ENCODE data around the gene RGS19. TPM values are rescaled to one million over a fixed set of nuclear protein-coding genes. Genes with fewer than 3 reads are reported as not detected.
"Not testable (repeated sequence)": the region's sequence is repeated elsewhere in the genome, so short reads cannot be mapped to it uniquely, and the experiment has no call there.

Gene RGS19
- 10 to 100 TPM in 2 of 12 donors, 1 to 10 TPM in 9, not detected in 1; 3.9 to 19.6 (median 5.0) TPM for polyA plus RNA-seq (ENCODE audit: insufficient read length in 12 of 12)
- long read RNA-seq, donor 1, partial matches to known transcripts = 0 of 4 reads
- long read RNA-seq, donor 1, other reads (novel, unspliced or antisense) = 0 of 4 reads
- long read RNA-seq, donor 2, partial matches to known transcripts = 0 of 4 reads
- long read RNA-seq, donor 2, other reads (novel, unspliced or antisense) = 0 of 4 reads
- long read RNA-seq, donor 3, partial matches to known transcripts = 0 of 1 reads
- long read RNA-seq, donor 3, other reads (novel, unspliced or antisense) = 0 of 1 reads
- long read RNA-seq, donor 4, partial matches to known transcripts = 0 of 1 reads
- long read RNA-seq, donor 4, other reads (novel, unspliced or antisense) = 0 of 1 reads
- long read RNA-seq, donor 5, partial matches to known transcripts = 0 of 8 reads
- long read RNA-seq, donor 5, other reads (novel, unspliced or antisense) = 0 of 8 reads
- long read RNA-seq, donor 6, partial matches to known transcripts = 0 of 1 reads
- long read RNA-seq, donor 6, other reads (novel, unspliced or antisense) = 0 of 1 reads
- long read RNA-seq, donor 7 = 0 reads
- long read RNA-seq, donor 8, partial matches to known transcripts = 0 of 2 reads
- long read RNA-seq, donor 8, other reads (novel, unspliced or antisense) = 0 of 2 reads
- long read RNA-seq, donor 9, partial matches to known transcripts = 0 of 3 reads
- long read RNA-seq, donor 9, other reads (novel, unspliced or antisense) = 0 of 3 reads
- long read RNA-seq, donor 10, partial matches to known transcripts = 0 of 3 reads
- long read RNA-seq, donor 10, other reads (novel, unspliced or antisense) = 0 of 3 reads
- long read RNA-seq, donor 11, transcript RGS19-201 (6 exons, 1,510 nt) = major isoform, 6 of 10 reads
- long read RNA-seq, donor 11, partial matches to known transcripts = 0 of 10 reads
- long read RNA-seq, donor 11, other reads (novel, unspliced or antisense) = 0 of 10 reads

DNA sequence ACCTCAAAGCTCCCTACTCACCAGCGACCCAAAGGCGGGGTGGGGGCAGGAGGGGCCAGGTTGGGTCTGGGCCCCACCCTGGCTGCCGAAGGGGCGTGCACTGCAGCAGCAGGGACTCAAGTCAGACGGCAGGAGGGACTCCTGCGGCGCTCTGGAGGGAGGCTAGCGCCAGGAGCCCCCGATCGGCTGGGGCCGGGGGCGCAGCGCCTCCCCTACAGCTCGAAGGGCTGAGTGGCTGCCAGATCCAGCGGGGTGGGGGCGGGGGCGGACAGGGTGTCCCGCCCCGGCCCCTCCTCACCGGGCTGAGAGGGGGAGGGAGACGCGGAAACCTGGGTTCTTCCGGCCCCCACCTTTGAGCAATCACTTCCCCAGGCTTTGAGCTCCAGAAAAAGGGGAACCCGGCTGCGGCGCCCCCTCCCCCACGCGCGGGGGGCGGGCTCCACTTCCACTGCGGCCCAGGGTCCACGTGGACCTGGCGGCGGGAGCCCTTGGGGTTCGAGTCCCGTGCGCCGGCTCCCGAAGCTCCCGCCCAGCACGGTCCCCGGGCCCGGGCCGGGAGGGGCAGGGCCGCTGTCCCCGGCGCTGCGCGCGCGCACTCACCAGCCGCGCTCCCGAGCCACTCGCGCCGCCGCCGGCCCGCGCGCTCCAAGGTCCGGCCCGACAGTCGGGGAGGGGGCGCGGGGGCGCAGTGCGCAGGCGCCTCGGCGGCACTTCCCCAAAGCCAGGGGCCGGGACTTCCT lies at the start of gene RGS19:
TSS of gene RGS19 (minus strand) at position 246 of the 740 bp plus-strand sequence. CDS start 2,632 bp downstream, outside the sequence.
- DNase-seq = peak; percentile 80

- not testable (repeated sequence) for DNase-seq
Measured at GRCh38 chr20:64123517-64123916, 44.2 kb upstream of the RGS19 start.

DNA sequence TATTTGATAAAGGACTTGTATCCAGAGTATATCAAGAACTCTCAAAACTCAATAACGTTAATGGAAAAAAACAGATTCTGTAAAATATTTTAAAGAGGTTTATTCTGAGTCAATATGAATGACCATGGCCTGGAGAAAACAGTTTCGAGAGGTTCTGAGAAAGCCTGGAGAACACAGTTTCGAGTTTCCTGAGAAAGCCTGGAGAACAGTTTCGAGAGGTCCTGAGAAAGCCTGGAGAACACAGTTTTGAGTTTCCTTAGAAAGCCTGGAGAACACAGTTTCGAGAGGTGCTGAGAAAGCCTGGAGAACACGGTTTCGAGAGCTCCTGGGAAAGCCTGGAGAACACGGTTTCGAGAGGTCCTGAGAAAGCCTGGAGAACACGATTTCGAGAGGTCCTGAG lies 43.6 kb upstream of the RGS19 start:
- DNase-seq = not testable (repeated sequence)

DNA sequence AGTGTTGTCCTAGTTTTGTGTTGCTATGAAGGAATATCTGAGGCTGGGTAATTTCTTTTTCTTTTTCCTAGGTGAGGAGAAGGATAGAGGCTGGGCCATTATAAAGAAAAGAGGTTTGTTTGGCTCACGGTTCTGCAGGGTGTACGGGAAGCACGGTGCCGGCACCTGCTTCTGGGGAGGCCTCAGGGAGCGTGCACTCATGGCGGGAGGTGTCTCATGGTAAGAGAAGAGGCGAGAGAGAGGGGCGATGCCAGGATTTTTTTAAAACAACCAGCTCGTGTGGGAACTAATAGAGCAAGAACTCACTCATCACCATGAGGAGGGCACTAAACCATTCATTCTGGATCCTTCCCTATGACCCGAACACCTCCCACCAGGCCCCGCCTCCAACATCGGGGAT lies 42.3 kb upstream of the RGS19 start:
- DNase-seq = no peak

GRCh38 chr20:64119681-64120341 lies 40.5 kb upstream of the RGS19 start:
- DNase-seq = peak; percentile 18

DNA sequence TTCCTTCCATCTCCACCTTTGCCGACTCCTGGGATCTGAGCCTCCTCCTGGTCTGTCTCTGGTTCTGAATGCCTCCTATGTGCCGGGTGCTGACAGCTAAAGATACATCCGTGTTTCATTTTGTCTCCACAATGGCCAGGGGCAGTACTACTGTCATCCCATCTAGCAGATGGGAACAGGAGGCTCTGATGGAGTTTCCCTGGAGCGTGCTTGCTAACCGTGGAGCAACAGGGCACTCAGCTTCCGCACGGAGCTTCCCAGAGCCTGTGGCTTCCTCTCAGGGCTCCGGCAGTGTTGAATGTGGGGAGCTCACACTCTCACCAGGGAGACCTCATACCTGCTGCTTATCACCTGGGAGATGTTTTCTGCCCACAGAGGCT lies 40.0 kb upstream of the RGS19 start:
- DNase-seq = no peak

GRCh38 chr20:64117432-64117777 lies 38.1 kb upstream of the RGS19 start:
- not testable (repeated sequence) for DNase-seq

- DNase-seq = no peak
Measured at GRCh38 chr20:64116541-64117431, 37.5 kb upstream of the RGS19 start.

DNA sequence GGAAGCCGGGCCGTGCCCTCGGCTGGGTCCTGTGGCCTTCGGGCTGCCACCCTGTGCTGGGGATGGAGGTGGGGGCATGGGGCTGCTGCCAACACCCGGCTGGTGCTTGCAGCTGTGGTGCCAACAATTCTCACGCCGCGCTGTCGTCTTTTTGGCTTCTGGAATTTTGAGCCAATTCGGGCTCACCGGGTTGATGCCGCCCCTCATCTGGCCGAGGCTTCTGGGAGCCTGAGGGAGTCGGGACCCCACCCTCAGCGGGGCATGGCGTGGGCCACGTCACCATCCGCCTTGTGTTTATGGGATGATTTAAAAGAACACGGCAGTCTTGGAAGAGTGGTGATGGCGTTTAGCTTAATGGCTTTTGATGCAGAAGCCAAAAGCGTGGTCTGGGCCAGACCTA lies 36.7 kb upstream of the RGS19 start:
- DNase-seq = no peak

DNA sequence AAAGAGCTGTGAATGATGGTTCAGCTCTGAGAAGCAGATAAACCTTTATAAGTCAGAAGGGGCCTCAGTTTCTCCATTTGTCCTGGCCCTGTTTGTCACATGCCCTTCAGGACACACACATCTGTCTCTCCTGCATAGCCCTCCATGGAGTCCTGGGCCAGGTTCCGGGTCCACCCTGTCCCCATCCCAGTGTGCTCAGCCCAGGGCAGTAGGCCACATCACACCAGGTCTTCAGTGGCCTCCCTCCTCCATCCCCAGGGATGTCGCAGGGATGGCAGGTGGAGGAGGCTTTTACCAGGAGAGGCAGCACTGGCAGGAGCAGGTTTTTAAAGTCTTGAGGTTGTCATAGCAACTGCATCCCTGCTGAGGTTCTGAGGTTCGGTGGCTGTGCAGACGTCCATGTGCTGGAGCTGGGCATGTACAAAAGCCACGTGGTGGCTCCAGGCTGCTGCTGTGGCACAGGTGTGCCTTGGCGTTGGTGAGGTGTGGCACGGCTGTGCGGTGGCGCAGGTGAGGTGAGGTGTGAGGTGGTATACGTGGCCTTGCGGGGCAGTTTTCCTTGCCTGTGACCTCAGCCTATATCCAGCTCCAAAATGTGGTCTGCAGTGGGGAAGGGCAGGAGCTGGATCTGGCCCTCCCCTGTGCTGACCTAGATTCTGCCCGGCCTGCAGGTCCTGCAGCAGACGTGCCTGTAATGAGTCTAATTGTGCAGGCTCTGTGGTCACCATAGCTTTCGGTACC lies 36.0 kb upstream of the RGS19 start:
- DNase-seq = no peak

DNA sequence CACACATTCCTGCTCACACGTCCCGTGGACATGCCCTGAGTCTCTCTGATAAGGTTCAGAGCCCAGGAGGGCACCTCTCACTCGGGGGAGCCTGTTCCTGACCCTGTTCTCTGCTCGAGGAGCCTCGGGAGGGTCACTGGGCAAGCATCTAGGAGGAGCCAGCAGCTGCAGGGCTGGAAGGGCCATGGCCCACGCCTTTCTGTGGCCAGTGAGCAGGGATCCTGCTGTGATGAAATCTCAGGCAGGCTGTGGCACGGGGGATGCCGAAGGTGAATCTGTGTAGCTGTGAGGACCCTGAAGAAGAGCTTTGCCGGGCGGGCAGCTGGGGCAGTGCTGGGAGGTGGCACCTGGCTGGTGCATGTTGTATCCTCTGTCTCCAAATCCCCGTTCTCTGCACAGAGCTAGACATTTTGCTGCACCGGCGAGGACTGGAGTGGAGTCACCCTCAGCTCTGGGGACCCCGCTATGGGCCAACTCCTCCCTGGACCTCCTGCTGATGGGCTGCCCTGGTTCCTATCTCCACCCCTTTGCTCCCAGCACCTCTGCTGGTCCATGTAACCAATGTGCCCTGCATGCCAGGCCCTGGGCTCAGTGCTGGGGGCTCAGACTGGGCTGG lies 35.1 kb upstream of the RGS19 start:
- no peak for DNase-seq

DNA sequence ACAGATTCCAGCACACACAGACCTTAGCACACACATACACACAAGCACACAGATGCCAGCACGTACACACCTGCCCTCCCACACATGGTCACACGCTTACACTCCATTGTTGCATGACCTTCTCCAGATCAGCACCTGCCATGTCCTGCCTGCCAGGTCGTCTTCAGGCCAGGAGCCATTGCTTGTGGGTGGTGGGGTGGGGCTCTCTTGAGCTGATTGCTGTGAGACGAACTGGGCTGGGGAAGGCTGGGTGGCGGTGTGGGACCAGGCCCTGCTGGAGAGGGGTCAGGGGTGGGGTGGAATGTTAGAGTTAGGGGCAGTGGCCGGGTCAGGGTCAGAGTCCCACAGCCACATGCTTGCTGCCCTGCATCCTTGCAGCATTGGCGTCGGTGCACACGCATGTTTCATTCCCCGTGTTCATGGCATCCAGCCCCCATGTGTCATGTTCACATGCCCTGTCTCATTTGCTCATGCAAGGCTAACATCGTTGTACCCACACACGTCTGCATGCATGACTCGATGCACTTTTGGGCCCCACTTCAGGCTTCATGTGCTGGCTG lies 34.6 kb upstream of the RGS19 start:
- DNase-seq = no peak

DNA sequence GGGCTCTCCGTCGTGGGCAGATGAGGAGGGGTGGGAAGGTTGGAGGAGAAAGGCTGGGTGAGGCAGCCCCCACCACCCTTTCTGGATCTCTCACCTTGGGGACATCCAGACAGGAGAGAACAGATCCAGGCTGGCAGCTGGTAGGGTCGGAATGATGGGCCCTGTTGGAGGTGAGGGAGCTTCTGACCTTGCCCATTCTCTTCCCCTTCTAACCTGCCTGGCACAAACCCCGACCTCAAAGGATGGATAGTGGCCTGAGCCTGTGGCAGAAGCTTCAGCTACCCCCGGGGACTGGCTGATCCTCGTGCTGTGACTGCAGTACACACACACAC lies 34.1 kb upstream of the RGS19 start:
- no peak for DNase-seq

DNA sequence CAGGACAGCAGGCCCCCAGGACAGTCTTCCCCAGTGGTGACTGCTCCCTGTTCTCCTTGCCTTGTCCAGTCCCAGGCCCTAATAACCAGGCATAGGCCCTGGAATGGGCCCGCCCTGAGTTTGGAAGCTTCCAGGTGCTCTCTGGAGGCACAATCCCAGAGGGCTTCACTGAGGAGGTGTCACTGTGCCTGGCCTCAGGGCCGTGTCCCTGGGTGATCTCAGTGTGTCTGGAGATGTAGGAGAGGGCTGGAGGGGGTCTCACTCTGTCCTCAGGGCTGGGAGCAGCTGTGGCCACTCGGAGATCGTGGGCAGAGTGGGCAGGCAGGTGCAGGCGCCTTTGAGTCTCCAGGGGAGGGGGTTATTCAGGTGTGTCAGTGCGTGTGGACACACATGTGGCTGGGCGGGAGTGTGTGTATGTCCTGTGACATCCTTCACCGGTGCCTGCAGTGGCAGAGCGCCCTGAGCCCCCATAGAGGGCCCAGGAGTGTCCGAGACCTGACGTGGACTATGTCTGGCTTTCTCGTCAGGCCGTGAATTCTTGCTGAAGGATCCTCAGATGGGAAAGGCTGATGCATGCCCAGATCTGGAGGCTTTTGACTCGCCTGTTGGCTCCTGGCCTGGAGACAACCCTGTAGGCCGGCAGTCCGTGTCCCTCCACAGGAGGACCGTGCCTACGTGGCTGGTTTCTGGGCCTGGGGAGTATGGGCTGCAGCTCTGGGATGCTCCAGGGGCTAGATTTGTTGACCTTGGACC lies 33.5 kb upstream of the RGS19 start:
- peak; percentile 10 for DNase-seq

DNA sequence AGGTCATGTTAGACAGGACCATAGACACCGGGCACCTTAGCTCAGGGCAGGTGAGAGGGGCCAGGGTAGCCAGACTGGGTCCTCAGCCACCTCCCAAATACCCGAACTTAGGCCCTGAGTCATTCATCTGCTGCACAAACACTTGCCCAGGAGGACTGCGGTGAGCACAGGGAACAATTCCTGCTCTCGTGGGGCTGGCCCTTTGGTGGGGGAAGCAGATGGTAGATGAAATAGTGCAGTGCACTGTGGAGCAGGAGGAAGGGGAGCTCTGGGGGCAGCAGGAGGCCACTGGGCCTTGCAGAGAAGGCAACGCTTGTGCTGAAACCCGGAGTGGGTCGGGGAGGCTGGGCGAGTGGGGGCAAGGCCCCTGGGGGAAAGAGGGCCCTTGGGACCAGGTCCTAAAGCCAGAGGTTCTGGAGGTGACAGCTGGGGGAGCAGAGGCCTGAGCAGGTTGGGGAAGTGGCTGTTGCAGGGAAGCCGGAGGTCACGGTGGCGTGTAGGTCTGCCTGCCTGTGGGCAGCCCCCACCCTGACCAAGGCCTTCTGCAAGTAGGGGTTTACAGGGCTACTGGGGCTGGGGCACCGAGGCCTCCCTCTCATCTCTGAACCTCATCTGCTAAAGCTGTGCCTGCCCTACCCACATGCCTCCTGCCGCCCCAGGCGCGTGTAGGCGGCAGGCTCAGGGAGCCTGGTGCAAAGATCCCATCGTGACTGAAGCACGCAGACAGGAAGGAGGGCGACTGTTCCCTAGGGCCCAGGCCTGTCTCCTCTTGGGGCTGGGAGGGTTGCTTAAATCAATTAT lies 32.7 kb upstream of the RGS19 start:
- DNase-seq = no peak

DNA sequence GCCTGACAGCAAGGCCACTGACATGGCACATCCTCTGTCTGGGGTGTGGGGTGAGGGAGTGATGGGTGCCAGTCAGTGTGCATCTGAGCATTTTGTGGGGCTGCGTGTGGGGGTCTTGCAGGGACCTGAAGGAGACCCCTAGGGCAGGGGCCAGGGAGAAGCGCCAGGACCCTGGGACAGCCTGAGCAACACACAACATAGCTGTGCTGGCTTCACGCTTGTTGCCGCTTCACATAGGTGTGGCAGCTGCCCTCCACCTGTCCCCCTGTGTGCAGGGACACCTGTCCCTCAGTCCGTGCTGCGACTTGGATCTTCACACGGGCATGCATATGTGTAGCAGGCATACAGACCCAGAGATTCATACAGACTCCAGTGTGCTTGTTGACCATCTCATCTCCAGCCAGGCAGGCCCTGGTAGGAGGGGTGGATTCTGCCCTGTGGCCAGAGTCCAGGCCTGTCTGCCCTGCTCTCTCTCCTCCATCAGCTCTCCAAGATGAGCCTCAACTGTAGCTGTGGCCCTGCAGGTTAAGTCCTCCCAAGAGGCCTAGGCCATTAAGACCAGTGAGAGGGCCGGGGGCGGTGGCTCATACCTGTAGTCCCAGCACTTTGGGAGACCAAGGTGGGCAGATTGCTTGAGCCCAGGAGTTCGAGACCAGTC lies 31.2 kb upstream of the RGS19 start:
- no peak for DNase-seq

All from muscle of arm (tissue), 14 donors.